Mucosa of stomach (tissue), 1 donor: Measurements from ENCODE around the gene MCM3AP.

ENCODE experiments used
- H3K27me3 ChIP-seq: one replicate; pipeline ENCODE4 v1.7.0; 2013; ENCODE audit warnings: mild to moderate bottlenecking, low read length; ENCODE audit not compliant: control insufficient read depth, insufficient read depth
- H3K36me3 ChIP-seq: one replicate; pipeline ENCODE4 v1.7.0; 2013; ENCODE audit warnings: low read length; ENCODE audit not compliant: control insufficient read depth, insufficient read depth
- H3K4me1 ChIP-seq: one replicate; pipeline ENCODE4 v1.7.0; 2013; ENCODE audit warnings: mild to moderate bottlenecking, low read length; ENCODE audit not compliant: control insufficient read depth, insufficient read depth
- H3K4me3 ChIP-seq: one replicate; pipeline ENCODE4 v1.7.0; 2013; ENCODE audit warnings: low read length
- H3K9ac ChIP-seq: one replicate; pipeline ENCODE4 v1.7.0; 2013; ENCODE audit warnings: mild to moderate bottlenecking, low read length, moderate library complexity
- H3K9me3 ChIP-seq: one replicate; pipeline ENCODE4 v1.7.0; 2013; ENCODE audit warnings: mild to moderate bottlenecking, low read length, moderate library complexity; ENCODE audit not compliant: control insufficient read depth
- donor health status: Pancreatic carcinoma.

MCM3AP gene

GRCh38 chr21:46287541-46287940 is 2.1 kb upstream of the MCM3AP start:
- peaks cover 23% of the 10 kb centered on the region for H3K4me1 ChIP-seq
- no peaks in the 10 kb centered on the region for H3K27me3 ChIP-seq
- no peaks in the 10 kb centered on the region for H3K9me3 ChIP-seq
- H3K9ac ChIP-seq, result no peak overlapping the region
- H3K4me3 ChIP-seq, result no peak overlapping the region
- H3K36me3 ChIP-seq, result peaks cover 4% of the 10 kb centered on the region

- Histone ChIP-seq H3K9me3 (no peaks in the 10 kb centered on the region), H3K36me3 (peaks cover 4% of the 10 kb centered on the region), H3K27me3 (no peaks in the 10 kb centered on the region), H3K4me3 (peak overlapping the region; percentile 97), H3K9ac (peak overlapping the region; percentile 71), H3K4me1 (peaks cover 23% of the 10 kb centered on the region)
These were observed 1.2 kb upstream of the MCM3AP start for GRCh38 chr21:46286648-46287002.

GRCh38 chr21:46285761-46286647 is 593 bp upstream of the MCM3AP start, which contains the start of gene YBEY:
Gene YBEY (plus strand): TSS chr21:46286342. CDS start chr21:46286914, 572 bp downstream.
- Histone ChIP-seq H3K27me3 (no peaks in the 10 kb centered on the region), H3K36me3 (peaks cover 4% of the 10 kb centered on the region), H3K9ac (peak within 1 kb of the TSS; percentile 71), H3K4me1 (peaks cover 23% of the 10 kb centered on the region), H3K9me3 (no peaks in the 10 kb centered on the region), H3K4me3 (peak within 1 kb of the TSS; percentile 97)

- Histone ChIP-seq H3K36me3 (peaks cover 9% of the 10 kb centered on the region), H3K4me1 (peaks cover 23% of the 10 kb centered on the region), H3K4me3 (peak overlapping the region; percentile 97), H3K27me3 (no peaks in the 10 kb centered on the region), H3K9ac (peak overlapping the region; percentile 71), H3K9me3 (no peaks in the 10 kb centered on the region)
These were observed 678 bp downstream of the MCM3AP start for GRCh38 chr21:46284733-46285132.

GRCh38 chr21:46284077-46284644 is 1.2 kb downstream of the MCM3AP start:
- Histone ChIP-seq H3K4me3 (no peak overlapping the region), H3K27me3 (no peaks in the 10 kb centered on the region), H3K4me1 (peaks cover 23% of the 10 kb centered on the region), H3K36me3 (peaks cover 14% of the 10 kb centered on the region), H3K9ac (peak overlapping the region; percentile 11), H3K9me3 (no peaks in the 10 kb centered on the region)

- no peaks in the 10 kb centered on the region for H3K4me1 ChIP-seq
- no peaks in the 10 kb centered on the region for H3K27me3 ChIP-seq
- no peaks in the 10 kb centered on the region for H3K9me3 ChIP-seq
- no peak overlapping the region for H3K9ac ChIP-seq
- peaks cover 25% of the 10 kb centered on the region for H3K36me3 ChIP-seq
- no peak overlapping the region for H3K4me3 ChIP-seq
These were observed 10.5 kb downstream of the MCM3AP start for GRCh38 chr21:46274797-46275390.

- H3K27me3 ChIP-seq, result no peaks in the 10 kb centered on the region
- no peak overlapping the region for H3K4me3 ChIP-seq
- no peak overlapping the region for H3K9ac ChIP-seq
- no peaks in the 10 kb centered on the region for H3K4me1 ChIP-seq
- peaks cover 17% of the 10 kb centered on the region for H3K36me3 ChIP-seq
- no peaks in the 10 kb centered on the region for H3K9me3 ChIP-seq
These were observed 12.1 kb downstream of the MCM3AP start for GRCh38 chr21:46273341-46273740.

- Histone ChIP-seq H3K27me3 (no peaks in the 10 kb centered on the region), H3K9me3 (no peaks in the 10 kb centered on the region), H3K4me1 (no peaks in the 10 kb centered on the region), H3K36me3 (peaks cover 5% of the 10 kb centered on the region), H3K9ac (no peak overlapping the region), H3K4me3 (no peak overlapping the region)
These were observed 15.9 kb downstream of the MCM3AP start for GRCh38 chr21:46269466-46269865.

- H3K9me3 ChIP-seq, result no peaks in the 10 kb centered on the region
- peaks cover 12% of the 10 kb centered on the region for H3K36me3 ChIP-seq
- H3K4me1 ChIP-seq, result no peaks in the 10 kb centered on the region
- no peak overlapping the region for H3K4me3 ChIP-seq
- no peak overlapping the region for H3K9ac ChIP-seq
- H3K27me3 ChIP-seq, result no peaks in the 10 kb centered on the region
These were observed 17.0 kb downstream of the MCM3AP start for GRCh38 chr21:46268371-46268770.

- Histone ChIP-seq H3K9me3 (no peaks in the 10 kb centered on the region), H3K27me3 (no peaks in the 10 kb centered on the region), H3K9ac (no peak overlapping the region), H3K4me3 (no peak overlapping the region), H3K36me3 (peaks cover 12% of the 10 kb centered on the region), H3K4me1 (no peaks in the 10 kb centered on the region)
These were observed 18.5 kb downstream of the MCM3AP start for GRCh38 chr21:46266946-46267345.

- no peaks in the 10 kb centered on the region for H3K27me3 ChIP-seq
- H3K9ac ChIP-seq, result no peak overlapping the region
- H3K36me3 ChIP-seq, result peaks cover 17% of the 10 kb centered on the region
- no peaks in the 10 kb centered on the region for H3K4me1 ChIP-seq
- no peak overlapping the region for H3K4me3 ChIP-seq
- no peaks in the 10 kb centered on the region for H3K9me3 ChIP-seq
These were observed 19.5 kb downstream of the MCM3AP start for GRCh38 chr21:46265736-46266525.
